Cerebellar cortex (tissue), 1 donor: ENCODE results near the gene MBD3.
"Not testable (repeated sequence)": the region's sequence is repeated elsewhere in the genome, so short reads cannot be mapped to it uniquely, and the experiment has no call there.

Experiments
- DNase-seq: peaks from one replicate; pipeline ENCODE4 v3.0.0-alpha.2; 2015; ENCODE audit warnings: low spot score

Gene MBD3

GRCh38 chr19:1539749-1540148, 52.9 kb downstream of the MBD3 start:
- DNase-seq, result not testable (repeated sequence)

- DNase-seq, result no peak
Observed at GRCh38 chr19:1538978-1539377, 53.7 kb downstream of the MBD3 start.

GRCh38 chr19:1535699-1536098, 57.0 kb downstream of the MBD3 start:
- DNase-seq, result not testable (repeated sequence)

GRCh38 chr19:1534972-1535371, 57.7 kb downstream of the MBD3 start:
- no peak for DNase-seq

- no peak for DNase-seq
Observed at GRCh38 chr19:1533510-1534150, 59.0 kb downstream of the MBD3 start.

- no peak for DNase-seq
Observed at GRCh38 chr19:1532003-1532402, 60.7 kb downstream of the MBD3 start.

GRCh38 chr19:1531587-1531986, 61.1 kb downstream of the MBD3 start:
- DNase-seq, result no peak

- DNase-seq, result not testable (repeated sequence)
Observed at GRCh38 chr19:1530856-1531255, 61.8 kb downstream of the MBD3 start.

- DNase-seq, result no peak
Observed at GRCh38 chr19:1529430-1529816, 63.2 kb downstream of the MBD3 start.

- no peak for DNase-seq
Observed at GRCh38 chr19:1528596-1529429, 63.9 kb downstream of the MBD3 start.

GRCh38 chr19:1527650-1528309, 64.9 kb downstream of the MBD3 start:
- DNase-seq, result no peak

- no peak for DNase-seq
Observed at GRCh38 chr19:1526979-1527649, 65.6 kb downstream of the MBD3 start.

- DNase-seq, result no peak
Observed at GRCh38 chr19:1526066-1526778, 66.4 kb downstream of the MBD3 start.

GRCh38 chr19:1525343-1525742, 67.3 kb downstream of the MBD3 start:
- DNase-seq, result no peak

GRCh38 chr19:1524972-1525325, 67.7 kb downstream of the MBD3 start:
- peak; percentile 25 for DNase-seq

GRCh38 chr19:1524287-1524971, 68.2 kb downstream of the MBD3 start:
- DNase-seq, result no peak
